IPS-18a (cell line): ENCODE results near the gene PRR22.
A peak's percentile ranks its signal among the peaks of the same experiment; 100 is the strongest.

ENCODE experiments used
- H3K27ac ChIP-seq: one replicate; pipeline ENCODE4 v1.5.1; 2013; ENCODE audit warnings: low read length
- H3K27me3 ChIP-seq: one replicate; pipeline ENCODE4 v1.6.1; 2013; ENCODE audit warnings: mild to moderate bottlenecking, low read length; ENCODE audit not compliant: control insufficient read depth, insufficient read depth
- H3K36me3 ChIP-seq: one replicate; pipeline ENCODE4 v1.6.1; 2013; ENCODE audit warnings: low read depth, low read length; ENCODE audit not compliant: control insufficient read depth
- H3K4me1 ChIP-seq: one replicate; pipeline ENCODE4 v1.6.1; 2013; ENCODE audit warnings: low read depth, low read length; ENCODE audit not compliant: control insufficient read depth
- H3K4me3 ChIP-seq: one replicate; pipeline ENCODE4 v1.5.1; 2013; ENCODE audit warnings: low read length
- H3K9ac ChIP-seq: one replicate; pipeline ENCODE4 v1.6.1; 2013; ENCODE audit warnings: mild to moderate bottlenecking, low read length, moderate library complexity
- H3K9me3 ChIP-seq: one replicate; pipeline ENCODE4 v1.6.1; 2013; ENCODE audit warnings: low read depth, low read length; ENCODE audit not compliant: control insufficient read depth

The PRR22 gene

GRCh38 chr19:5809053-5809452 is 24.5 kb upstream of the PRR22 start:
- Histone ChIP-seq H3K4me3 (no peak overlapping the region), H3K9me3 (no peaks in the 10 kb centered on the region), H3K27ac (no peak overlapping the region), H3K9ac (no peak overlapping the region), H3K36me3 (no peaks in the 10 kb centered on the region), H3K27me3 (peaks cover 9% of the 10 kb centered on the region), H3K4me1 (peaks cover 3% of the 10 kb centered on the region)

- Histone ChIP-seq H3K36me3 (no peaks in the 10 kb centered on the region), H3K4me1 (peaks cover 3% of the 10 kb centered on the region), H3K9ac (no peak overlapping the region), H3K27ac (no peak overlapping the region), H3K4me3 (no peak overlapping the region), H3K9me3 (no peaks in the 10 kb centered on the region), H3K27me3 (peaks cover 13% of the 10 kb centered on the region)
Observed at GRCh38 chr19:5808120-5808816, 23.7 kb upstream of the PRR22 start.

- H3K4me1 ChIP-seq, result peaks cover 3% of the 10 kb centered on the region
- no peak overlapping the region for H3K9ac ChIP-seq
- no peaks in the 10 kb centered on the region for H3K36me3 ChIP-seq
- H3K9me3 ChIP-seq, result no peaks in the 10 kb centered on the region
- no peak overlapping the region for H3K4me3 ChIP-seq
- H3K27ac ChIP-seq, result no peak overlapping the region
- peaks cover 22% of the 10 kb centered on the region for H3K27me3 ChIP-seq
Observed at GRCh38 chr19:5806905-5807304, 22.4 kb upstream of the PRR22 start.

GRCh38 chr19:5806133-5806489 is 21.6 kb upstream of the PRR22 start:
- no peaks in the 10 kb centered on the region for H3K36me3 ChIP-seq
- H3K4me1 ChIP-seq, result peaks cover 3% of the 10 kb centered on the region
- H3K9ac ChIP-seq, result peak overlapping the region; percentile 28
- no peaks in the 10 kb centered on the region for H3K9me3 ChIP-seq
- peak overlapping the region; percentile 45 for H3K4me3 ChIP-seq
- no peak overlapping the region for H3K27ac ChIP-seq
- peaks cover 22% of the 10 kb centered on the region for H3K27me3 ChIP-seq

- no peaks in the 10 kb centered on the region for H3K9me3 ChIP-seq
- no peaks in the 10 kb centered on the region for H3K36me3 ChIP-seq
- H3K27me3 ChIP-seq, result peaks cover 22% of the 10 kb centered on the region
- H3K4me1 ChIP-seq, result peaks cover 3% of the 10 kb centered on the region
- peak overlapping the region; percentile 45 for H3K4me3 ChIP-seq
- no peak overlapping the region for H3K27ac ChIP-seq
- peak overlapping the region; percentile 28 for H3K9ac ChIP-seq
Observed at GRCh38 chr19:5805462-5806132, 21.1 kb upstream of the PRR22 start.

GRCh38 chr19:5804516-5805461 is 20.2 kb upstream of the PRR22 start, which contains the start of gene NRTN:
Gene NRTN (plus strand): TSS chr19:5805067. CDS start chr19:5824166, 19,099 bp downstream.
- H3K36me3 ChIP-seq, result no peaks in the 10 kb centered on the region
- peaks cover 22% of the 10 kb centered on the region for H3K27me3 ChIP-seq
- H3K9ac ChIP-seq, result peak within 1 kb of the TSS; percentile 28
- peak within 1 kb of the TSS; percentile 45 for H3K4me3 ChIP-seq
- no peaks in the 10 kb centered on the region for H3K9me3 ChIP-seq
- H3K4me1 ChIP-seq, result peaks cover 3% of the 10 kb centered on the region
- no peak within 1 kb of the TSS for H3K27ac ChIP-seq

- Histone ChIP-seq H3K27me3 (peaks cover 22% of the 10 kb centered on the region), H3K4me3 (peak overlapping the region; percentile 40), H3K4me1 (peaks cover 3% of the 10 kb centered on the region), H3K9ac (peak overlapping the region; percentile 32), H3K9me3 (no peaks in the 10 kb centered on the region), H3K27ac (no peak overlapping the region), H3K36me3 (no peaks in the 10 kb centered on the region)
Observed at GRCh38 chr19:5803752-5804515, 19.4 kb upstream of the PRR22 start.

- Histone ChIP-seq H3K27ac (no peak overlapping the region), H3K9me3 (no peaks in the 10 kb centered on the region), H3K4me3 (peak overlapping the region; percentile 40), H3K9ac (peak overlapping the region; percentile 32), H3K36me3 (no peaks in the 10 kb centered on the region), H3K4me1 (peaks cover 3% of the 10 kb centered on the region), H3K27me3 (peaks cover 22% of the 10 kb centered on the region)
Observed at GRCh38 chr19:5803441-5803751, 18.9 kb upstream of the PRR22 start.

- H3K36me3 ChIP-seq, result no peaks in the 10 kb centered on the region
- peaks cover 22% of the 10 kb centered on the region for H3K27me3 ChIP-seq
- no peak overlapping the region for H3K9ac ChIP-seq
- no peaks in the 10 kb centered on the region for H3K9me3 ChIP-seq
- peak overlapping the region; percentile 27 for H3K4me3 ChIP-seq
- peaks cover 3% of the 10 kb centered on the region for H3K4me1 ChIP-seq
- no peak overlapping the region for H3K27ac ChIP-seq
Observed at GRCh38 chr19:5801796-5802619, 17.5 kb upstream of the PRR22 start.

- no peak overlapping the region for H3K4me3 ChIP-seq
- no peak overlapping the region for H3K27ac ChIP-seq
- H3K36me3 ChIP-seq, result no peaks in the 10 kb centered on the region
- peaks cover 21% of the 10 kb centered on the region for H3K27me3 ChIP-seq
- no peak overlapping the region for H3K9ac ChIP-seq
- no peaks in the 10 kb centered on the region for H3K9me3 ChIP-seq
- H3K4me1 ChIP-seq, result peaks cover 3% of the 10 kb centered on the region
Observed at GRCh38 chr19:5800361-5801270, 16.1 kb upstream of the PRR22 start.
